Kidney (tissue), 14 donors: Measurements from ENCODE around the gene APRT. TPM values are rescaled to one million over a fixed set of nuclear protein-coding genes. Genes with fewer than 3 reads are reported as not detected.

Experiments used
- DNase-seq, 5 donors: peaks; one replicate each; pipeline ENCODE4 v3.0.0-alpha.2; 2013 to 2020
- FAIRE-seq: peaks from 2 replicates; lab custom pipeline; 2012; peaks lifted over from hg19 to GRCh38; lab: Jason Lieb, UNC
- H3K27ac ChIP-seq, 2 donors: one replicate each; pipeline ENCODE4 v1.7.0; 2013; ENCODE audit warnings: low read depth in 2 of 2, low read length in 2 of 2, inconsistent platforms in 1 of 2
- H3K27me3 ChIP-seq: one replicate; pipeline ENCODE4 v1.7.1; 2013; ENCODE audit warnings: low read length, inconsistent platforms; ENCODE audit not compliant: control insufficient read depth, insufficient read depth
- H3K36me3 ChIP-seq, 3 donors: one replicate each; pipeline versions ENCODE4 v1.7.0 to v1.7.1; 2013; ENCODE audit warnings: low read length in 3 of 3, control low read depth in 1 of 3, inconsistent platforms in 1 of 3; ENCODE audit not compliant: insufficient read depth in 3 of 3, control insufficient read depth in 2 of 3
- H3K4me1 ChIP-seq, 3 donors: one replicate each; pipeline versions ENCODE4 v1.7.0 to v1.7.1; 2013; ENCODE audit warnings: low read length in 3 of 3, inconsistent platforms in 1 of 3, low read depth in 1 of 3; ENCODE audit not compliant: control insufficient read depth in 2 of 3, insufficient read depth in 2 of 3
- H3K4me3 ChIP-seq, 3 donors: one replicate each; pipeline versions ENCODE4 v1.7.0 to v1.8.1; 2013; ENCODE audit warnings: low read length in 3 of 3, control low read depth in 1 of 3, inconsistent platforms in 1 of 3
- H3K9ac ChIP-seq, 3 donors: one replicate each; pipeline versions ENCODE4 v1.7.0 to v1.7.1; 2013; ENCODE audit warnings: low read length in 3 of 3, control low read depth in 1 of 3, inconsistent platforms in 1 of 3
- H3K9me3 ChIP-seq, 3 donors: one replicate each; pipeline versions ENCODE4 v1.7.0 to v1.7.1; 2013; ENCODE audit warnings: low read length in 3 of 3, control low read depth in 1 of 3, inconsistent platforms in 1 of 3; ENCODE audit not compliant: control insufficient read depth in 2 of 3, insufficient read depth in 1 of 3
- intact Hi-C: fragments of 100-400 bp; cut with DNase I; formaldehyde crosslinking; loops from one replicate; pipeline ENCODE4 v1.11.1; 2022
- polyA plus RNA-seq: library from polyadenylated mRNA; stranded (reverse); fragments of 350-450 nt; fragmentation: Illumina TruSeq; extraction: RNeasy Lipid Tissue Mini Kit (QIAGEN cat#74804); gene quantifications from one replicate; pipeline ENCODE4 v1.2.3, GENCODE V29; 2014; ENCODE audit warnings: low read depth, low replicate concordance; ENCODE audit not compliant: insufficient read depth
- total RNA-seq: library from RNA; stranded (reverse); fragmentation: NEBNext Ultra II Directional; extraction: Animal tissue kit (Norgen Biotek cat#: 25700); gene quantifications from one replicate; pipeline ENCODE4 v1.2.1, GENCODE V29; 2021
- TF ChIP-seq, protein P1 (sequence below): IDR thresholded peaks from 3 replicates; pipeline ENCODE4 v1.5.1; 2012; ENCODE audit warnings: mild to moderate bottlenecking, moderate library complexity, borderline replicate concordance; ENCODE audit not compliant: insufficient read depth; ENCODE audit errors: extremely low read depth
- donor health status: control.
- donor health status: control.
- donor health status: control.
- donor health status: control.
- donor health status: control.
- donor health status: DM: yes; HTN: yes; CAD: no.
- donor health status: Normal renal cell carcinoma (clear cell type).

Gene APRT
- total and polyA plus RNA-seq, 2 donors from 2014 or later, result 105 to 204 TPM

GRCh38 chr16:88839745-88840599, 28.2 kb upstream of the APRT start:
- no peaks in the 10 kb centered on the region for H3K27me3 ChIP-seq
- no peaks in the 10 kb centered on the region for H3K9me3 ChIP-seq
- no peaks in the 10 kb centered on the region for H3K4me1 ChIP-seq
- no peak overlapping the region for H3K27ac ChIP-seq
- H3K36me3 ChIP-seq, result peaks cover 0 to 12% (median 4%) of the 10 kb centered on the region in 3 donors
- DNase-seq (no peak), FAIRE-seq (no peak)
- TF ChIP-seq, protein P1, sequence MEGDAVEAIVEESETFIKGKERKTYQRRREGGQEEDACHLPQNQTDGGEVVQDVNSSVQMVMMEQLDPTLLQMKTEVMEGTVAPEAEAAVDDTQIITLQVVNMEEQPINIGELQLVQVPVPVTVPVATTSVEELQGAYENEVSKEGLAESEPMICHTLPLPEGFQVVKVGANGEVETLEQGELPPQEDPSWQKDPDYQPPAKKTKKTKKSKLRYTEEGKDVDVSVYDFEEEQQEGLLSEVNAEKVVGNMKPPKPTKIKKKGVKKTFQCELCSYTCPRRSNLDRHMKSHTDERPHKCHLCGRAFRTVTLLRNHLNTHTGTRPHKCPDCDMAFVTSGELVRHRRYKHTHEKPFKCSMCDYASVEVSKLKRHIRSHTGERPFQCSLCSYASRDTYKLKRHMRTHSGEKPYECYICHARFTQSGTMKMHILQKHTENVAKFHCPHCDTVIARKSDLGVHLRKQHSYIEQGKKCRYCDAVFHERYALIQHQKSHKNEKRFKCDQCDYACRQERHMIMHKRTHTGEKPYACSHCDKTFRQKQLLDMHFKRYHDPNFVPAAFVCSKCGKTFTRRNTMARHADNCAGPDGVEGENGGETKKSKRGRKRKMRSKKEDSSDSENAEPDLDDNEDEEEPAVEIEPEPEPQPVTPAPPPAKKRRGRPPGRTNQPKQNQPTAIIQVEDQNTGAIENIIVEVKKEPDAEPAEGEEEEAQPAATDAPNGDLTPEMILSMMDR, result no peak
- no peak overlapping the region for H3K4me3 ChIP-seq
- intact Hi-C loops, result no loop called here
- H3K9ac ChIP-seq, result no peak overlapping the region

DNA sequence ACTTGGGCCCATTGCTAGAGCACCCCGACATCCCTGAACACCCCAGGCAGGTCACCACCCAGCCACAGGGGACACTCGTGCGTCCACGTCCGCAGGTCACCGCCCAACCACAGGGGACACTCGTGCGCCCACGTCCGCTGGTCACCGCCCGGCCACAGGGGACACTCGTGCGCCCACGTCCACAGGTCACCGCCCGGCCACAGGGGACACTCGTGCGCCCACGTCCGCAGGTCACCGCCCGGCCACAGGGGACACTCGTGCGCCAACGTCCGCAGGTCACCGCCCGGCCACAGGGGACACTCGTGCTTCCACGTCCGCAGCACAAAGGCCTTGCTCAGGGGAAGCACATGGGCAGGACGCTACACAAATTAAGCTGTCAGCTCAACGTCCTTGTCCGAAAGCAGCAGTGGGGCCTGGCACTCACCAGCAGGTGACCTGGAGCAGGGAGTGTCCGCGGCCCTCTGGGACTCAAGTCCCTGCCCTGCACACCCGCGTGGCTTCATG, 27.4 kb upstream of the APRT start:
- no peak overlapping the region for H3K9ac ChIP-seq
- H3K4me3 ChIP-seq, result no peak overlapping the region
- no peaks in the 10 kb centered on the region for H3K4me1 ChIP-seq
- H3K27ac ChIP-seq, result no peak overlapping the region
- intact Hi-C loops, result no loop called here
- H3K27me3 ChIP-seq, result no peaks in the 10 kb centered on the region
- FAIRE-seq (no peak), DNase-seq (no peak)
- no peaks in the 10 kb centered on the region for H3K9me3 ChIP-seq
- H3K36me3 ChIP-seq, result peaks cover 0 to 12% (median 5%) of the 10 kb centered on the region in 3 donors
- TF ChIP-seq, protein P1, result no peak

DNA sequence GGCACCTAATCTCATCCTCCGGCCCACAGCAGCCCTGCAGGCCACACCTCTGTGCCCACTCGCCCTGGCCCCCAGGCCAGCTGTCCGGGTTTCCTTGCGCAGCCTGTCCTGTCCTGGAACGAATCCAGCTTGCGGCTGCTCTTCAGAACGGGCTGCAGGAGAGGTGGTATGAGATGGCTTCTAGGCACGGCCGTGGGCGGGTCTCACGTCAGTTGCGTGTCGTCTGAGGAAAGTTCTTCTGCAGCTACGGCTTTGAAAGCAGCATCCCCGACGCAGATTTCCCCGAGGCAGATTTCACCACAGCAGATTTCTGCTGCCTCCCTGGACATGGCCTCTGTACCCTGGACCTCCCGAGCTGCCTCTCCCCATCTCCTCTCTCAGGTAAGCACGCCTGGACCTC, 26.8 kb upstream of the APRT start:
- TF ChIP-seq, protein P1, result no peak
- intact Hi-C loops, result no loop called here
- no peak for DNase-seq

More for the DNA sequence above, 26.8 kb upstream of the APRT start:
- no peaks in the 10 kb centered on the region for H3K4me1 ChIP-seq
- H3K9ac ChIP-seq, result no peak overlapping the region
- peaks cover 0 to 12% (median 5%) of the 10 kb centered on the region in 3 donors for H3K36me3 ChIP-seq
- H3K4me3 ChIP-seq, result no peak overlapping the region
- no peaks in the 10 kb centered on the region for H3K9me3 ChIP-seq
- no peak for FAIRE-seq
- H3K27ac ChIP-seq, result no peak overlapping the region
- no peaks in the 10 kb centered on the region for H3K27me3 ChIP-seq
